ENCODE measurements around the gene CNPY1.

Gene CNPY1

DNA sequence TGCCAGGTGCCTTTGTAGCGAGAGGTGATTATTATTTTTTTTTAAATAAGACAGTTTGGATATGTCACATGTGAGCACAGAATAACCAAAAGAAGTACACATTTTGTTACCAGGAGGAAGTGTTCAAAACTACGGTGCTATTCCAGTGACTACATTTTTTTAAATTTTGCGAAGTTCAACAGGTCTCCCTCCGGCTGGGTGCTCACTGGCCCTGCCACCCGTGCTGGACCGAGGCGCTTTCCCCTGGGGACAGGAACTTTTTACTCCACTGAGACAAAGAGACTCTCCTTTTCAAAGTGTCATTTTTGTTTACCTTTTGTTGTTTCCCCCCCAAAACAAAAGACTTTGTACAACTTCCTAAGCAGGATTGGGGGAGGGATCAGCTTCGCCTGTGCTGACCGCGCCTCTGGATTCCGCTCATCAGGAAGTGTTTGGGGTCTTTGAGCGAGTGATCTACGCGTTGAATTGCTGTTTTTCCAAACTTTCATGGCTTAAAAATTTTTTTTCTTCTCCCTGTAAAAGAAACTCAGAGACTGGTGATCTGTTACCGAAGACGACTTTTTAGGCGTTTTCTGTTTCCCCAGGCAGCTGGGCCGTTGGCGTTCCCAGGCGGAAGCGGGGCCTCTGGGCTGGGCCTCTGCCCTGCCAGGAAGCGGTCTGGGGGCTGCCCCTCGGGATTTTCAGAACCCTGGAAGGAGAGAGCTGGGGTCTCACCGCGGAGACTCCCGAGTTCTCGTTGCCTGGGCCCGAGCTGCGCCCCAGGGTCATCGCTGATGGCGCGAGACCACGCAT, 81.2 kb downstream of the CNPY1 start:
- no peak for DNase-seq

DNA sequence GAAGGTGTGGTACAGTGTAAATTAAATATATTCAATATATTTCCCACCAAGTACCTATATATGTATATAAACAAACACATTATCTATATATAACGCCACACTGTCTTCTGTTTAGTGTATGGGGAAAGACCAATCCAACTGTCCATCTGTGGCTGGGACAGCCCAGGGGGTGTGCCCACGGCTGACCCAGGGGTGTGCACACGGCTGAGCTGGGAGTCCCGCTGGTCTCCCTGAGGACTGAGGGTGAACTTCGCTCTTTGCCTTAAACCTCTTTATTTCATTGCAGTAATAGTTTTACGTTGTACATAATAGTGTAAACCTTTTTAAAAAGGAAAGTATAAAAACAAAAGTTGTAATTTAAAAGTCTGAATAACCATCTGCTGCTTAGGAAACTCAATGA, 82.2 kb downstream of the CNPY1 start:
- no peak for DNase-seq

DNA sequence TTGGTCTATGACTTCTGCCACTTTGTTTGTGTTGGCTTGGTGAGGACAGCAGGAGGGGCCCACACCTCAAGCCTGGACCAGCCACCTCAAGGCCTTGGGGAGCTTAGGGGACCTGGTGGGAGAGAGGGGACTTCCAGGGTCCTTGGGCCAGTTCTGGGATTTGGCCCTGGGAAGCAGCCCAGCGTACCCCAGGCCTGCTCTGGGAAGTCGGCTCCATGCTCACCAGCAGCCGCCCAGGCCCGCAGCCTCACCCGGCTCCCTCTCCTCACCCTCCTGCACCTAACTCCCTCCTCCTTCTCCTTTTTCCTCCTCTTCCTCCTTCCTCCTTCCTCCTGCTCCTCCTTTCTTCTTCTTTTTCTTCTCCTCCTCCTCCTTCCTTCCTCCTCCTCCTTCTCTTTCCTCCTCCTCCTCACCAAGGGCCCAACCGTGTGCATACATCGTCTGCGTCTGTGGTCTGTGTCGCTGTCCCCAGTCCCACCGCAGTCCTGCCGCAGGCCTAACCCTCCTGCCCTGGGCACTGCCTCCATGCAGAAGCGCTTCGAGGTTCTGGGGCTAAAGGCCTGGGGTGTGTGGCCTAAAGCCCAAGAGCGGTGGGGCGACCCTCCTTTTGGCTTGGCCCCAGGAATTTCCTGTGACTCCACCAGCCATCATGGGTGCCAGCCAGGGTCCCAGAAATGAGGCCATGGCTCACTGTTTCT, 83.1 kb downstream of the CNPY1 start:
- no peak for DNase-seq

DNA sequence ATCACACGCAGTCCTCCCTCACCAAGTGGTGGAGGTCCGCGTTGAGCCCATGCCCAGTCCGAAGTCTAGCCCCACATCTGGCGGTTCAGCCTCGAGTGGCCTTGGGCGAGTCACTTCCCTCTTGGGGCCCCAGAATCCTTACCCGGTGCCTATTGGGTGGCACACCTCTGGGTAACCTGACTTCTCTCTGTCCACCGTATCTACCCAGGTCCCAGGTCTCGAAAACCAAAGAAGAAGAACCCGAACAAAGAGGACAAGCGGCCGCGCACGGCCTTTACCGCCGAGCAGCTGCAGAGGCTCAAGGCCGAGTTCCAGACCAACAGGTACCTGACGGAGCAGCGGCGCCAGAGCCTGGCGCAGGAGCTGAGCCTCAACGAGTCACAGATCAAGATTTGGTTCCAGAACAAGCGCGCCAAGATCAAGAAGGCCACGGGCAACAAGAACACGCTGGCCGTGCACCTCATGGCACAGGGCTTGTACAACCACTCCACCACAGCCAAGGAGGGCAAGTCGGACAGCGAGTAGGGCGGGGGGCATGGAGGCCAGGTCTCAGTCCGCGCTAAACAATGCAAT, 84.1 kb downstream of the CNPY1 start:
- no peak for DNase-seq

DNA sequence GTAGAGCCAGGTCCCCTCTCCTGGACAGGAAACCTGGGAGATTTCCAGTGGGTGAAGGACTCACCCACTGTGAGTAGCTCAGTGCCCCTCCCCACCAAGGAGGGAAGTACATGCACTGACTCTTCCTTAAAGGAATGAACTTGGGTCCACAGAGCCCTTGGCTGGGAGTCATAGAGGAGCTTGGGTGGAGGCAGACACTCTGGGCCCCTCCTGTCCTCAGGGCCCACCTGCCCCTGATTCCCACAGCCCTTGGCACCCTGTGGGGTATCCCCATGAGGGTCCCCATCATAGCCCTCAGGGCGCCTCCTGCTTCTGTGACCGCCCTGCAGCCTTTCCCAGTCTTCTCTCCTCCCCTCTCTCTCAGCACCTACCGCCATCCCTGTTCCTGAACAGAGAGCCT, 84.7 kb downstream of the CNPY1 start:
- DNase-seq: no peak

DNA sequence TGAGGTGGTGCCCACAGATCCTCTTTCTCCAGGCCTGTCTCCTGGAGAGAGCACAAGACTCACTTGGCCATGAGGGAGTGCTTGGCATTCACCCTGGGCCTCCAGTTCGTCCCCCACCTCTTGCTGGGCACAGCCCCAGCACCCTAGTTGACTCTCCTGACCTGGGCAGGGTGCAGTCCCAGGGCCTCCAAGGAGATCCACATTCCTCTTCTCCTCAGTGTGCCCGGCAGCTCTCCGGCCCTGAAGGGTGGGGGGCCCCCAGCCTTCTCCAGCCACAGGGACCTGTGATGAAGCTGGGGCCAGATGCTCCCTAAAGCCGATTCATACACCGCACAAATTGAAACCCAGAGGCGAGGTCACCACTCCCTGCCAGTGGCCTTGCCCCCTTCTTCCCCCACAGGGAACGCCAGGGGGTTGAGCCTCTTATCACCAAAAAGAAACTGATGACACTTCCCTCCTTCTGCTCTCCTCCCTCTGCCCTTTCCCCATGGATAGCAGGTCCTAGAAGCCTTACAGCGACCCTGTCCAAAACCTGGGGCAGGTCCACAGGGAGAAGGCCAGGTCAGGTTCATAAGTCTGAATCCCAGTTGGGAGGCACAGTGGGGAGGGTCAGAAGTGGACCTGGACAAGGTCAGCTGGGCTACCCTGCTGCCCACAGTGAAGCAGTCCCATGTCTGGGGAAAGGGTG, 85.3 kb downstream of the CNPY1 start:
- no peak for DNase-seq

DNA sequence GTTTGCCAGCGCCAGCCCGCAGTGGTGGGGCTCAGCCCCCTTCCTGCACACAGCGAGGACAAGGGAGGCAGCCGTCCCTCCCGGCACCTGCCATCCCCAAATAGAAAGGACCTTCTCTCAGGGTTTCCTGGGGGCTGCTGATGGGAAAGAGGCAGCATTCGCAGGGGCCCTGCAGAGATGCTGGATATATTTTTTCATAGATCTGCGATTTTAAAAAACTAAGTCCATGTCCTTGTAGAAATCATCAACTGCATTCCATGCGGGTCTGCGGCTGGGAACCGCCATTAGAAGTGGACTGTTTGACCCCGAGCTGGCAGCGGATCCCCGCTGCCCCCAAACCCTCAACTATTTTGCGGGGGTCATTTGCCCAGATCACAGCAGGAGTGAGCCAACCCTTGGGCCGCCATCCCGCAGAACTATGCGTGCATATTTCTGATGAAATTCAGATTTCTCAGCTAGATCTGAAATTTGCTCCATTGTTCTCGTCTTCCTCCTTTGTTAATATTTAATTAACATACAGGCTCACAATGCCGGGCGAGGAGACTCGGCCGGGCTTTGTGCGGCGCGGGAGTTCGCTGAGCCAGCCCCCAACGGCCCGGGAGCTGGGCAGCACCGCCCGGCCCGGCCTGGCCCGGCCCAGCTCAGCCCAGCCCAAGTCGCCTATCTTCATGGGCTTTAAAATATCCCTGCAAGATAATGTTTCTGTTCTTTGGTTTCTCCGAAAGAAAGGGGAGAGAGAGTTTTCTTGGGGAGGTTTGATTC, 86.5 kb downstream of the CNPY1 start:
- no peak for DNase-seq

DNA sequence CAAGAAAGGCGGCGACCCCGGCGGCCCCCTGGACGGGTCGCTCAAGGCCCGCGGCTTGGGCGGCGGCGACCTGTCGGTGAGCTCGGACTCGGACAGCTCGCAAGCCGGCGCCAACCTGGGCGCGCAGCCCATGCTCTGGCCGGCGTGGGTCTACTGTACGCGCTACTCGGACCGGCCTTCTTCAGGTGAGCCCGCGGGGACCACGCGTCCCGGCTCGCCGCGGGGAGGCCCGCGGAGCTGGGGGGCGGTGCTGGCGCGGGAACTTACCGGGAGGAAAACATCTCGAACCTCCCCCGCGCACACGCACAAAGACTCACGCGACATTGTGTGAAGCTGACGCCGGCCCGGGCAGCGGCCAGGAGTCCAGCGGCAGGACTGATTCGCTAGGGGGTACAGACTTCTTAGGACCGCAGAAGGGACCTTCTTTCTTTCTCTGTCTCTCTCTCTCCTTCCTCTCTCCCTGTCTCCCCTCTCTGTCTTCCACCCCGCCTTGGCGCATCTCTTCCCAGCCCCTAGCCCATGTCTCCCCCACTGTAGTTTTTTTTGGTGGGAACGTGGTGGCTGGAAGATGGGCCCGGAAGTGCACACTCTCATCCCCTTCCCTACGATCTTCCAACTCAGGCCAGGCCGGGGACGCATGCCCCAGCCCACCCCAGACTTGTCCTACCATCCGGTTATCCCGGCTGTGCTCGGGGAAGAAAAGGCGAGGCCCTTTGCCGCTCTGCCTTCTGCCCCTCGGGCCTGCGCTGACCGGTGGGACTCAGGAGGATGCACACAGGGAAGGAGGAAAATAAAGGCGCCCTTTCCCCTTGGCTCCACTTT, 87.3 kb downstream of the CNPY1 start:
- DNase-seq: no peak

DNA sequence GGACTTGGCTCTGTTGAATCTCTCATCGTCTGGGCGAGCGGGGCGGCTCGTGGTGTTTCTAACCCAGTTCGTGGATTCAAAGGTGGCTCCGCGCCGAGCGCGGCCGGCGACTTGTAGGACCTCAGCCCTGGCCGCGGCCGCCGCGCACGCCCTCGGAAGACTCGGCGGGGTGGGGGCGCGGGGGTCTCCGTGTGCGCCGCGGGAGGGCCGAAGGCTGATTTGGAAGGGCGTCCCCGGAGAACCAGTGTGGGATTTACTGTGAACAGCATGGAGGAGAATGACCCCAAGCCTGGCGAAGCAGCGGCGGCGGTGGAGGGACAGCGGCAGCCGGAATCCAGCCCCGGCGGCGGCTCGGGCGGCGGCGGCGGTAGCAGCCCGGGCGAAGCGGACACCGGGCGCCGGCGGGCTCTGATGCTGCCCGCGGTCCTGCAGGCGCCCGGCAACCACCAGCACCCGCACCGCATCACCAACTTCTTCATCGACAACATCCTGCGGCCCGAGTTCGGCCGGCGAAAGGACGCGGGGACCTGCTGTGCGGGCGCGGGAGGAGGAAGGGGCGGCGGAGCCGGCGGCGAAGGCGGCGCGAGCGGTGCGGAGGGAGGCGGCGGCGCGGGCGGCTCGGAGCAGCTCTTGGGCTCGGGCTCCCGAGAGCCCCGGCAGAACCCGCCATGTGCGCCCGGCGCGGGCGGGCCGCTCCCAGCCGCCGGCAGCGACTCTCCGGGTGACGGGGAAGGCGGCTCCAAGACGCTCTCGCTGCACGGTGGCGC, 88.1 kb downstream of the CNPY1 start, which contains the start of gene EN2:
Gene EN2 (plus strand): TSS at position 19 of the 767 bp plus-strand sequence. CDS start 249 bp downstream, at position 268.
- no peak for DNase-seq

DNA sequence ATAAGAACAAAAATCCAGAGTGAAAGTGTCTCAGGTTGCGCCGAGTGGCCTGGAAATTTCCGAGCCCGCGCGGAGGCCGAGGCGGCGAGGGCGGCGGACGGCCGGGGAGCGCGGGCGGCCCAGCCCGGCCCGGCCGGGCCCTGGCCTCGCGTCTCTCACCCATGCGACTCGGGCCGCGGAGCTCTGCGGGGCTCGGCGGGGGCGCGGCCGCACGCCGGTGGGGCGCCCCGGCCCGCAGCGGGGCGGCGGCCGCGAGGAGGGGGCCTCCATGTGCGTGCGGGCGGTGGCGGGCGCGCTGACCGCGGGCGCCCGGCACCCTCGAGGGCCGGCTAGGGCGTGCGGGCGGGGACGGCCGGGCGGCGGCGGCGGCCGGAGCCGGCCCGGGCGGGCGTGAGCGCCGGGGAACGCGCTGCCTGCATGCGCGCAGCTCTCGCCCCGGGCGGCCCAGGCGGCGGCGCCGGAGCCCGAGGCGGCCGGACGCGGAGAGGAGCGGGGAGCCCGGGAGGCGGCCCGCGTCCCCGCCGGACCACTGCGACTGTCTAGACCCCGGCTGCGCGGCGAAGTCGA, 88.7 kb downstream of the CNPY1 start:
- DNase-seq: no peak

DNA sequence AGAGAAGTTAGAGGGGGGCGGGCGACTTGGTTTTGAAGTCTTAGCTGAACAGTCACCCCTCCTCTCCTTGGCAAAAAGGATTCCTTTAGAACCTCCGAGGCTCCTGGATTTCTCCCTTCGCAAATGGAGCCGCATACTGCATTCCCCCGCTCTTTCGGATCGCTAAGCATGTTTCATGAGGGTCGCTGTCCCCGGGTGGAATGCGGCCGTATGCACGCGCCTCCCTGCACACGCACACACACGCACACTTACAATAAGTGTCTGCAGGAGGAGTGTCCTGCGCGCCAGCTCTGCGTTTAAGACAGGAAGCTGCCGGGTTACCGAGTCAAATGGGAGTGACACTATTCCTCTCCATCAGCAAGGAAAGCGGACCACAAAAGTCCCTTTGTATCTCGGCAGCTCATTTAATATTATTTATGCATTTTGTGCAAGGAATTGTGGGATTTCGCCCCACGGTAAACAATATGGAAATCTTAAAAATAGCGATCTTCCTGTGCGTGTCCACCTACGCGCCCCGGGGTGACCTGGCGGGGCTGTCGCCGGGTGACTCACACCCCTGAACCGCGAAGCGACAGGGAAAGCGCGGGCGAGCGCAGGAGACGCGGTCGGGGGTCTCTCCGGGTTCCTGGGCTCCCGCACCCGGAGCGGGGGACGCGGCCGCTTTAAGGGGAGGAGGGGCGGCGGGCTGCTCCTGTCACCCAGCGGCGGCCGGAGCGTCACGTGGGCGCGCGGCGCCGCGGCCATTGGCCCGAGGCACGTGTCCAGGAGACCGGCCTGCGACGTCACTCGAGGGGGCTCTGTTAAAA, 89.4 kb downstream of the CNPY1 start:
- peak; percentile 73 for DNase-seq

DNA sequence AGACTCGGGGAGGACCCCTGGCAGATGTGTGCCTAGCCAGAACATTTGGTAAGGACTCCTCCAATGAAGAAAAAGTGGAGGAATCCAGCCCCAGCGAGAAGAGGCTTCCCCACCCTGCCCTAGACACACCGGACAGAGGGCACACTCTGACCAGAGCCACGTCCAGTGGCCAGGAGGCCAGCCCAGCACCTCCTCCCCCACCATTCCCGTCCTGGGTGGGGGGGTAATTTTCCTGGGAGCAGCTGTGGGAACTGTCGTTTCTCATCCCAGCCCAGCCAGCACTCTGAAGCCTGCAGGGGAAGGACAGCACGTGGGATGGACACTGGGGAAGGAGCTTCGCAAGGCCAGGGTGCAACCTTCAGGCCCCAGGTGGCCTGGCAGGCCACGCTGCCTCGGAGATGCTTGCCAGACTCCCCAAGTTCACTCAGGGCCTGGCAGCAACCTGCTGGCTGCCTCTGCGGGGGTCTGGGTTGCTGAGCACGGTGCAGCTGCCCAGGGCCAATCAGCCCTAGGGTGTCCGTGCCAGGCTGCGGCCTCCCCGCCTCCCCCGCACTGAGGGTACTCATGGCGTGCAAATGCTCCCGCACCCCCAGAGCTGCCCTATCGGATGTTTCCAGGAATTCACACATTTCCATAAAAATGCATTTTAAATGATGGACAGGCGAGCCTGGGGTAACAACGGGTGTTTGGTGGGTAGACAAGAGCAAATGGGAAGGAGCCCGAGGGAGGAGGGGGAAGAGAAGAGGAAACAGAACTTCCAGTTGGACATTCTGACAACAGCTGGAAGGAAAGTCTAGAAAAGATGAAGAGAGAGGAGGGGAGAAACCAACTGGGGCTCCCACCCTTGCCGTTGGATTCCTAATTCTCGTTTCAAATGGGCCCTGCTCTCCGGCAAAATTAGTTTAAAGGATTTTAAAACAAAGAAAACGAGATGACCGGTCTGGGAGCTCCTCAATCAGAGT, 90.3 kb downstream of the CNPY1 start:
- no peak for DNase-seq

DNA sequence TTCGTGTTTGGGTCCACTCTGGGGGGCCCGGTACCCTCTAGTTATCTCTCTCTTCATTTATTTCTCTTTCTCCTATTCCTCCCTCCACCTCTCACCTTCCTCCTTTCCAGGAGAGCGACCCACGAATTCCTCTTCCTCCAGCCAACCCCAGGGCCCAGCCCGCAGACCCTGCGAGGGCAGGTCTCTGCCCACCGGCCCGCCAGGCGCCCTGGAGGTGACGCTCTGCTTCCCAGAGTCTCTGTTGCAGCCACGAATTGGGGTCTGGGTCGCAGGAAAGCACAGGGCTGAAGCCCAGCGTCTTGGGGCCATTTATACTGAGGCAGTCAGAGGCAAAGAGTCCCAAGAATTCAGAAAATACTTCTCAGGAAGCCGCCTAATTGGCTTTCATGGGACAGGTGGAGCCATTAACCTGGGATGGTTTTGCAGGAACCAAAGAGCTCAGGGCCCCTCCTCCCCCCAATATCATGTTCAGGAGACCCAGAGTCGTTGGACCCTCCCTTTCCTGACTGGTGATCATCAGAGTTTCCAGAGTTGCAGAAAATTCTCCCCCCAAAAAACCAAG, 91.1 kb downstream of the CNPY1 start:
- DNase-seq: no peak

DNA sequence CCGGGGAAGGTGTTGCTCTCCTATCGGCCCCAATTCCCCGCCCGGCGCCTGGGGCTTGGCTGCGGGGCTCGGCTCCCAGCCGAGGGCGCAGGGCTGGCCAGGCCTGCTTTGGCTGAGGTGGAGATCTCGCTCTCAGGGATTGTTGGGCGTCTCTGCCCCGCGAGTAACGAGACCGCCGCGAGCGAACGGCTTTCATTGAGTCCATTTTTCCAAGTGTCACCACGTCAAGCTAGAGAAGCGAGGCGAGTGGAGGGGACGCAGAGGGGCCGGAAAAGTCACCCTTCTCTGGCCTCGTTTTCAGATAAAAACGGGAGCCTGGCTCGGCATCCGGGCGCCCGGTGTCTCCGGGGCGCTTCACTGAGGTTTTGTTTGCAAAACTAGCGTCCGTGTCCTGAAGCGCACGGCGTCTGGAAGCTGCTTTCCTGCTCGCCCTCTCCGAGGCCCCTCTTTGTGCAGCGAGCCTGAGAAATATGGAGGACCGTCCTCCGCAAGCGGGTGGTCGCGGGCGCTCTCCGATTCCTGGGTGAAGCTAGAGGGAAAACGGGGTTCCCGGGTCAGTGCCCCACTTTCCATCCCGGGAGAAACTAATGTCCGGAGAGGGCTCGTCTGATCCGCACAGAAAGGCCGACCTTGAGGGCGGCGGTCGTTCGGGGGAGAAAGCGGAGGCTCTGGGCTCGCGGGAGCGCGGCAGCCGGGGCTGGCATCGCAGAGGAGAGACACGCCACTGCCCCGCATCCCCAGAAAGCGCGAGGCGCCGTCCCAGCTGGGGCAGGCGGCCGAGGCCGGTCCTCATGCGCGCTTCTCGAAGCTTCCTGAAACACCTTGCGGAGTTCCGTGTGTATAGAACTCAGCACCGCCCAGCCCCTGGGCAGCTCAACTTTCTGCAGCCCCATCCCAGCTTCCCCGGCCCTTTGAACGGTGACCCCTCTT, 91.9 kb downstream of the CNPY1 start:
- DNase-seq: no peak

DNA sequence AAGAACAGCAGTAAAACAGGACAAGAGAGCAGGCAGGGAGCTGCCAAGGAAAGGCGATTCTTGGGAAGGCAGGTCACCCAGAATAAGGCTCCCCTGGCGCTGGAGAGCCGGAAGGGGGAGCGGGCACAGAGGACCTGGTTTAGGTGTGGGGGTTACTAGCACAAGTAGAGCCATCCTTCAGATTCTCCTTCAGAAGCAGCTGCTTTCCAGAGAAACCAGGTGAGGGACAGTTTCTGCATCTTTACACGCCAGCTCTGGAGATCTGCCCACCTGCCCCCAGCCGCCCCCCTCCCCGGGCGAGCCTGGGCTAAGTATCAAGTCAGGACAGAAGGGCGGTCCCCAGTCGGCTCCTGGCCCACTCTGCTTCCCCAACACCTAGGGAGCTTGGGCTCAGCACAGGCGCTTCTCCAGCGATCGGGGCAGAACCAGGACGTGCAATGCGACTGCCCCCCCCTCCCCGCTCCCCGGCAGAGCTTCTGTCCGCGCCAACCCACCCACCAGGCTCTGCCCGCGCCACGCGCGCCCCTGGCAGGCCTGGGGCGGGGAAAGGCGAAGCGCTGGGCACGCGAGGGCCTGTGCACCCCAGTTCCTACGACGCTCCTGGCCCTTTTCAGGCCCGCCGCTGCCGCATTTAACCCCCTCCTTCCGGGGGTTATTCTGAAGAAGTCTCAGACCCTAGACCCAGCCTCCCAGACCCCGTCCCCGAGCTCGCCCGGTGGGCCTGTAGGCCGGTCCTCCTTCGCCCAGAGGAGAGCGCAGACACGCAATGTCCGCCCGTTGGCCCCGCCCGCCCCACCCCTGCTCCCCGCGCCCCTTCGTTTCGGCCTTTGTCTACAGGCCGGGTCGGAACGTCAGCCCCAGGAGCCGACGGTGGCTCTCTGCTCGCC, 92.8 kb downstream of the CNPY1 start:
- DNase-seq: no peak
